Osteoblast (primary cell): ENCODE data around the gene DENND1C. TPM values are rescaled to one million over a fixed set of nuclear protein-coding genes. Genes with fewer than 3 reads are reported as not detected.
A peak's percentile ranks its signal among the peaks of the same experiment; 100 is the strongest.

Source experiments
- DNase-seq: peaks from one replicate; pipeline ENCODE4 v3.0.0; 2011; ENCODE audit warnings: low spot score, mixed read lengths; ENCODE audit not compliant: insufficient read length; ENCODE audit errors: missing footprints
- H2AFZ ChIP-seq: 2 replicates; pipeline ENCODE4 v1.6.0; 2011; ENCODE audit warnings: mild to moderate bottlenecking, low read length
- H3K27ac ChIP-seq: 2 replicates; pipeline ENCODE4 v1.5.1; 2011; ENCODE audit warnings: mild to moderate bottlenecking, low read depth, low read length, moderate library complexity
- H3K27me3 ChIP-seq: 2 replicates; pipeline ENCODE4 v1.6.0; 2012; ENCODE audit warnings: mild to moderate bottlenecking, control low read depth, inconsistent platforms, low read length, moderate library complexity; ENCODE audit not compliant: insufficient read depth
- H3K36me3 ChIP-seq: 2 replicates; pipeline ENCODE4 v1.5.1; 2011; ENCODE audit warnings: mild to moderate bottlenecking, low read length, control low read depth, moderate library complexity; ENCODE audit not compliant: insufficient read depth
- H3K4me1 ChIP-seq: 2 replicates; pipeline ENCODE4 v1.5.1; 2011; ENCODE audit warnings: mild to moderate bottlenecking, low read length, control low read depth, moderate library complexity; ENCODE audit not compliant: insufficient read depth
- H3K4me2 ChIP-seq: 2 replicates; pipeline ENCODE4 v1.6.0; 2011; ENCODE audit warnings: mild to moderate bottlenecking, low read length; ENCODE audit not compliant: insufficient read depth
- H3K4me3 ChIP-seq: fragments of 200-600 bp; sonication (generic); 3 replicates; pipeline ENCODE4 v1.5.1; 2012; ENCODE audit warnings: mild to moderate bottlenecking, low read length, inconsistent platforms; ENCODE audit not compliant: insufficient read depth
- H3K79me2 ChIP-seq: 2 replicates; pipeline ENCODE4 v1.6.0; 2012; ENCODE audit warnings: mild to moderate bottlenecking, low read length, control low read depth, inconsistent platforms; ENCODE audit not compliant: insufficient read depth
- H3K9me3 ChIP-seq: 2 replicates; pipeline ENCODE4 v1.5.1; 2011; ENCODE audit warnings: low read depth, low read length, control low read depth
- H4K20me1 ChIP-seq: 2 replicates; pipeline ENCODE4 v1.6.0; 2012; ENCODE audit warnings: mild to moderate bottlenecking, low read length, control low read depth; ENCODE audit not compliant: insufficient read depth
- total RNA-seq: library from RNA; depleted of rRNA; stranded (reverse); fragments of >200 nt; gene quantifications from 2 replicates; pipeline ENCODE4 v1.2.3, GENCODE V29; 2012
- TF ChIP-seq, protein P1 (sequence below): IDR thresholded peaks from 2 replicates; pipeline ENCODE4 v1.5.1; 2011; ENCODE audit warnings: mild to moderate bottlenecking, low read depth, low read length, moderate library complexity; ENCODE audit errors: extremely low read depth

DENND1C gene
- total RNA-seq, 1 donor, result not detected

DNA sequence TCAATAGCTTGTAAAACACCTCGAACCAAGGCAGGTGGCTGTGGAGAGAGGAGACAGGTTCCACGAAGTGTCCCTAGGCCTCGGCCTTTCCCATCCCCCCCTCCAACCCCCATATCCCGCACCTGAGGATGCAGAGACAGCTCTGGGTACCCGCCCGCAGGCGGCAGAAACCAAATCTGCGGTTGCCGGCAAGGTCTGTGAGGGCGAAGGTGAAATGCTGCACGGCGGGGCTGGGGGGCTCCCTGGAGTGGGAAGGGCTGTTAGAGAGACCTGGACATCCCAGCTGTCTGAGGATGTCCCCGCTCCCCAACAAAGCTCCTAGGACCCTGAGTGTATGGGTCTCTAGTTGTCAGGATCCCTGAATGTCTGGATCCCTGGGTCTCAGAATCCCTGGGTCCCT, 2.8 kb downstream of the DENND1C start:
- Histone ChIP-seq H3K9me3 (no peaks in the 10 kb centered on the region), H3K36me3 (no peaks in the 10 kb centered on the region), H2AFZ (no peak overlapping the region), H4K20me1 (no peaks in the 10 kb centered on the region), H3K27me3 (peaks cover 9% of the 10 kb centered on the region), H3K4me1 (no peaks in the 10 kb centered on the region), H3K27ac (no peak overlapping the region), H3K4me2 (no peak overlapping the region), H3K4me3 (no peak overlapping the region), H3K79me2 (no peaks in the 10 kb centered on the region)
- DNase-seq, result peak; percentile 8
- TF ChIP-seq, protein P1, sequence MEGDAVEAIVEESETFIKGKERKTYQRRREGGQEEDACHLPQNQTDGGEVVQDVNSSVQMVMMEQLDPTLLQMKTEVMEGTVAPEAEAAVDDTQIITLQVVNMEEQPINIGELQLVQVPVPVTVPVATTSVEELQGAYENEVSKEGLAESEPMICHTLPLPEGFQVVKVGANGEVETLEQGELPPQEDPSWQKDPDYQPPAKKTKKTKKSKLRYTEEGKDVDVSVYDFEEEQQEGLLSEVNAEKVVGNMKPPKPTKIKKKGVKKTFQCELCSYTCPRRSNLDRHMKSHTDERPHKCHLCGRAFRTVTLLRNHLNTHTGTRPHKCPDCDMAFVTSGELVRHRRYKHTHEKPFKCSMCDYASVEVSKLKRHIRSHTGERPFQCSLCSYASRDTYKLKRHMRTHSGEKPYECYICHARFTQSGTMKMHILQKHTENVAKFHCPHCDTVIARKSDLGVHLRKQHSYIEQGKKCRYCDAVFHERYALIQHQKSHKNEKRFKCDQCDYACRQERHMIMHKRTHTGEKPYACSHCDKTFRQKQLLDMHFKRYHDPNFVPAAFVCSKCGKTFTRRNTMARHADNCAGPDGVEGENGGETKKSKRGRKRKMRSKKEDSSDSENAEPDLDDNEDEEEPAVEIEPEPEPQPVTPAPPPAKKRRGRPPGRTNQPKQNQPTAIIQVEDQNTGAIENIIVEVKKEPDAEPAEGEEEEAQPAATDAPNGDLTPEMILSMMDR, result no peak

DNA sequence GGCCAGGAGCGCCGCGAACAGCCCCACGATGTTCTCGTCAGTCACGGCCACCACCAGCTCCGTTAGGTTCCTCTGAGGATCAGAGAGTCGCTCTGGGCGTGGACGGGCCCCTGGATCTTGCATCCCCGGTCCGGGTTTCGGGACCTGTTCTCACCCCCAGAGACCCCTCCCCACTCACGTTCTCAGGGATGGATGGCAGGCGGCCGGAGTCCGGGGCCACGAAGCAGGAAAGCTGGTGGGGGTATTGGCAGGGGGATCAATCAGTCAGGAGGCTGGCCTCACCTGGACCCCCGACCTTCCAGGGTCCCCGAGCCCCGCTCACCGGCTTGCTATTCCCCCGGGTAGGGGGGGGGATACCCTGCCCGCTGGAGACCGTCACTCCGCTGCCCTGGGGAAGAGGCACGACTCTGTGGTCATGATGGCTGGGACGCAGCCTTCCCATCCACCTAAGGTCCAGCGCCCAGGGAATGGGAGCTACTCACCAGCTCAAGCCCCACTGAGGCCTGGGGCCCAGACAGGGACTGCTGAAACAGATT, 4.6 kb downstream of the DENND1C start:
- Histone ChIP-seq H3K27ac (no peak overlapping the region), H3K36me3 (no peaks in the 10 kb centered on the region), H2AFZ (no peak overlapping the region), H3K9me3 (no peaks in the 10 kb centered on the region), H3K4me2 (peak overlapping the region; percentile 28), H4K20me1 (no peaks in the 10 kb centered on the region), H3K79me2 (no peaks in the 10 kb centered on the region), H3K27me3 (peaks cover 9% of the 10 kb centered on the region), H3K4me1 (no peaks in the 10 kb centered on the region), H3K4me3 (no peak overlapping the region)
- TF ChIP-seq, protein P1, result no peak
- no peak for DNase-seq

DNA sequence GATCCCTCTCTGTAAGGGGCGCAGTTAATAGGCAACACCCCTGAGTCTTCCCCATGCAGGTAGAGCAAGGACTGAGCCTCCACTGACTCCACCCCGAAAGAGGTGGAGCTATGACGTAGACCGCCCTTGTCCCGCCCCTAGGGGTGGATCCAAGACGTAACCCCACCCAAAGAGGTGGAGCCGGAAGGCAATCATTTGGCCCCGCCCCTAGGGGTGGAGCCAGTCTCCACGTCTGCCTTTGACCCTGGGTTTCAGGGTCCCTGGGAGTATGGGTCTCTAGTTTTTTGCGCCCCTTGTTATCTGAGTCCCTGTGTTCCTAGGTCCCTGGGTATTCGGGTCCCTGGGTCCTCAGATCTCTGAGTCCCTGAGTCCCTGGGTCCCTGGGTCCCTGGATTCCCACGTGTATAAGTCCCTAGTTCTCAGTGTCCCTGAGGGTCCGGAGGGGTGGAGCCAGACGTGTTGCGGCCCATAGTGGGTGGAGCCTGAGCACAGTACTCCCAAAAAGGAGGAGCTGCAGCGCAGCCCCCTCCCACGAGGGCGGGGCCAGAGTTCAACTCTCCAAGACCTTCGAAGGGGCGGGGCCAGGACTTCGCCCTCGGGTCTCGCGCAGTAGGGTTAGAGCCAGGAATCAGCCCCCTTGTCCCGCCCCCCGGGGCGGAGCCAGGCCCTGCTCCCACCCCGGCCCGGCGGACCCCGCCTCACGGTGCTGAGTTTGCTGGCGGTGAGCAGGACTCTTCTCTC, 5.3 kb downstream of the DENND1C start:
- H3K27ac ChIP-seq, result no peak overlapping the region
- TF ChIP-seq, protein P1, result no peak
- H3K27me3 ChIP-seq, result peaks cover 9% of the 10 kb centered on the region
- no peak overlapping the region for H2AFZ ChIP-seq
- DNase-seq, result peak; percentile 75
- H3K4me1 ChIP-seq, result no peaks in the 10 kb centered on the region
- no peaks in the 10 kb centered on the region for H3K9me3 ChIP-seq
- H3K79me2 ChIP-seq, result no peaks in the 10 kb centered on the region
- H3K4me2 ChIP-seq, result peak overlapping the region; percentile 28
- H4K20me1 ChIP-seq, result no peaks in the 10 kb centered on the region
- H3K36me3 ChIP-seq, result no peaks in the 10 kb centered on the region
- H3K4me3 ChIP-seq, result no peak overlapping the region

DNA sequence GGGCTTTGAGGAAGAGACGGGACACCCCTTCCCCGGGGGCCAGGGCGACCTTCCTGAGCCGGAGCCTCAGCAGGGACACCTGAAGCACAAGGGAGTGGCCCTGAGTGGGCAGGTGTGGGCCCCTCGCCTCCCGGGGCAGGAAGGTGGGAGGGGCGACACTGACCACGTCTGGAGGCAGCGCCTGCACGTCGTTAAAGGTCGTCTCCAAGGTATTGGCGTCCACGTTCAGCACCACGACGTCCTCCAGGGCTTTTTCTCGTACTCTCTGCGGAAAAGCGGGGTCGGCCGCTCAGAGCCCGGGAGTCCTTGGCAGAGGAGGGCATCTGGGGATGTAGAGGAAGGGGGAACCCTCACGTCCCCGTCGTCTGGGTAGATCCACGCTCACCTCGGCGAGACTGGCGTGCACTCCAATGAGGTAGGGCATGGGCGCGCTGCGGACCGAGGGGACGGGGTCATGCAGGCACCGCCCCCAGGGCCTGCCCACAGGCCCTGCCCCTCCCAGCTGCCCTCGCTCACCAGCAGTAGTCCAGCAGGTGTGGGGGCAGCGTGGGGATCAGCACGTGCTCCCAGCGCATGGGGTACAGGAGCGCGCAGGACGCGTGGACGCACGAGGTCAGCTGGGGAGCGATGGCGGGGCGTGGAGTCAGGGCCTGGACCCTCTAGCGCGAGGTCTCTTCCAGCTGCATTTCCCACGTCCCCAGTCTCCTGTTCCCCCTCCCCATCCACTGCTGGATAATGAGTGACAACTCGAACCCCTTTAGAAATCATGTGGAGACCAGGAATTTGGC, 6.1 kb downstream of the DENND1C start:
- Histone ChIP-seq H3K9me3 (no peaks in the 10 kb centered on the region), H3K36me3 (no peaks in the 10 kb centered on the region), H3K27me3 (peaks cover 9% of the 10 kb centered on the region), H3K4me1 (no peaks in the 10 kb centered on the region), H3K4me3 (no peak overlapping the region), H2AFZ (no peak overlapping the region), H3K4me2 (no peak overlapping the region), H3K79me2 (no peaks in the 10 kb centered on the region), H4K20me1 (no peaks in the 10 kb centered on the region), H3K27ac (no peak overlapping the region)
- TF ChIP-seq, protein P1, result no peak
- DNase-seq, result peak; percentile 62
